ENCODE data around the gene IGFN1.

Gene IGFN1

GRCh38 chr1:201248721-201249559 lies 58.3 kb downstream of the IGFN1 start:
- no peaks in the 10 kb centered on the region for H3K9me3 ChIP-seq (ENCODE audit: control insufficient read depth, insufficient read depth, low read length)
- H3K4me1 ChIP-seq (ENCODE audit: control insufficient read depth, low read length), result no peaks in the 10 kb centered on the region
- TF ChIP-seq EZH2phosphoT487 (IDR thresholded peaks at IDR 0.05; ENCODE audit: borderline replicate concordance, low read length) (no peak), CTCF (IDR thresholded peaks at IDR 0.05; ENCODE audit: low read depth, low read length, poor library complexity, severe bottlenecking) (no peak)
- no peaks in the 10 kb centered on the region for H3K9me2 ChIP-seq (replicated peaks; ENCODE audit: control insufficient read depth, low read length)
- H3K27ac ChIP-seq (ENCODE audit: low read depth, low read length), result no peak overlapping the region
- no peaks in the 10 kb centered on the region for H3F3A ChIP-seq (ENCODE audit: control insufficient read depth, insufficient read depth)
- no peak overlapping the region for H3K4me3 ChIP-seq (ENCODE audit: low read length)
- no peaks in the 10 kb centered on the region for H3K79me2 ChIP-seq (ENCODE audit: control insufficient read depth, low read length)
- peaks cover 9% of the 10 kb centered on the region for H3K27me3 ChIP-seq (ENCODE audit: control insufficient read depth, low read length)
- no peaks in the 10 kb centered on the region for H4K20me1 ChIP-seq (ENCODE audit: control insufficient read depth, insufficient read depth, low read depth, low read length)
- H3K36me3 ChIP-seq (ENCODE audit: control insufficient read depth, low read length), result no peaks in the 10 kb centered on the region
- no peak overlapping the region for H3K4me2 ChIP-seq (ENCODE audit: low read length)

GRCh38 chr1:201250326-201251011 lies 59.8 kb downstream of the IGFN1 start:
- Histone ChIP-seq H3K27me3 (ENCODE audit: control insufficient read depth, low read length) (peaks cover 3% of the 10 kb centered on the region; the same call in 1 of the 2 replicates), H3F3A (ENCODE audit: control insufficient read depth, insufficient read depth) (no peaks in the 10 kb centered on the region), H3K4me1 (ENCODE audit: control insufficient read depth, low read length) (no peaks in the 10 kb centered on the region), H3K36me3 (ENCODE audit: control insufficient read depth, low read length) (no peaks in the 10 kb centered on the region), H3K27ac (ENCODE audit: low read depth, low read length) (no peak overlapping the region), H3K9me2 (replicated peaks; ENCODE audit: control insufficient read depth, low read length) (no peaks in the 10 kb centered on the region), H3K9me3 (ENCODE audit: control insufficient read depth, insufficient read depth, low read length) (no peaks in the 10 kb centered on the region), H3K4me2 (ENCODE audit: low read length) (no peak overlapping the region), H3K79me2 (ENCODE audit: control insufficient read depth, low read length) (no peaks in the 10 kb centered on the region), H4K20me1 (ENCODE audit: control insufficient read depth, insufficient read depth, low read depth, low read length) (no peaks in the 10 kb centered on the region), H3K4me3 (ENCODE audit: low read length) (no peak overlapping the region)
- TF ChIP-seq EZH2phosphoT487 (IDR thresholded peaks at IDR 0.05; ENCODE audit: borderline replicate concordance, low read length), result no peak

- H3K4me1 ChIP-seq (ENCODE audit: control insufficient read depth, low read length), result no peaks in the 10 kb centered on the region
- no peaks in the 10 kb centered on the region for H3K9me2 ChIP-seq (replicated peaks; ENCODE audit: control insufficient read depth, low read length)
- H3K79me2 ChIP-seq (ENCODE audit: control insufficient read depth, low read length), result no peaks in the 10 kb centered on the region
- TF ChIP-seq EZH2phosphoT487 (IDR thresholded peaks at IDR 0.05; ENCODE audit: borderline replicate concordance, low read length), result no peak
- no peak for TF ChIP-seq CTCF (IDR thresholded peaks at IDR 0.05; ENCODE audit: low read depth, low read length, poor library complexity, severe bottlenecking)
- no peaks in the 10 kb centered on the region for H4K20me1 ChIP-seq (ENCODE audit: control insufficient read depth, insufficient read depth, low read depth, low read length)
- peaks cover 3% of the 10 kb centered on the region; the same call in 1 of the 2 replicates for H3K27me3 ChIP-seq (ENCODE audit: control insufficient read depth, low read length)
- H3K4me2 ChIP-seq (ENCODE audit: low read length), result no peak overlapping the region
- no peaks in the 10 kb centered on the region for H3K36me3 ChIP-seq (ENCODE audit: control insufficient read depth, low read length)
- no peaks in the 10 kb centered on the region for H3F3A ChIP-seq (ENCODE audit: control insufficient read depth, insufficient read depth)
- no peak overlapping the region for H3K4me3 ChIP-seq (ENCODE audit: low read length)
- H3K27ac ChIP-seq (ENCODE audit: low read depth, low read length), result no peak overlapping the region
- H3K9me3 ChIP-seq (ENCODE audit: control insufficient read depth, insufficient read depth, low read length), result no peaks in the 10 kb centered on the region
Observed at GRCh38 chr1:201251411-201251810, 60.8 kb downstream of the IGFN1 start.
